Measurements from ENCODE around the gene NUP85.

Gene NUP85

GRCh38 chr17:75188614-75189013 lies 16.9 kb upstream of the NUP85 start:
- Histone ChIP-seq H3K36me3 (ENCODE audit: insufficient read depth, low read length) (no peaks in the 10 kb centered on the region), H3K9me3 (ENCODE audit: low read length) (no peaks in the 10 kb centered on the region), H3K4me3 (ENCODE audit: low read depth, low read length, poor library complexity, severe bottlenecking) (no peak overlapping the region), H3K4me2 (ENCODE audit: low read length) (no peak overlapping the region), H2AFZ (ENCODE audit: low read length) (no peak overlapping the region), H3K4me1 (ENCODE audit: insufficient read depth, low read length, severe bottlenecking) (peaks cover under 1% of the 10 kb centered on the region), H3F3A (ENCODE audit: insufficient read depth, low read length) (no peaks in the 10 kb centered on the region), H3K27me3 (ENCODE audit: insufficient read depth, low read length) (no peaks in the 10 kb centered on the region; the same call in 1 of the 2 replicates), H3K27ac (ENCODE audit: low read depth, low read length, poor library complexity, severe bottlenecking) (no peak overlapping the region), H4K20me1 (ENCODE audit: insufficient read depth, low read length) (no peaks in the 10 kb centered on the region), H3K79me2 (ENCODE audit: insufficient read depth, low read length) (no peaks in the 10 kb centered on the region), H3K9me2 (ENCODE audit: low read depth, low read length) (no peaks in the 10 kb centered on the region), H3K9ac (ENCODE audit: low read length) (no peak overlapping the region)
- no peak for TF ChIP-seq CTCF (IDR thresholded peaks at IDR 0.05; ENCODE audit: low read length)
- TF ChIP-seq EZH2 (IDR thresholded peaks at IDR 0.05; ENCODE audit: borderline replicate concordance, low read length) = no peak

GRCh38 chr17:75191584-75191983 lies 13.9 kb upstream of the NUP85 start:
- H3K9me2 ChIP-seq (ENCODE audit: low read depth, low read length) = no peaks in the 10 kb centered on the region
- no peaks in the 10 kb centered on the region for H3F3A ChIP-seq (ENCODE audit: insufficient read depth, low read length)
- H3K79me2 ChIP-seq (ENCODE audit: insufficient read depth, low read length) = no peaks in the 10 kb centered on the region
- no peaks in the 10 kb centered on the region for H3K4me1 ChIP-seq (ENCODE audit: insufficient read depth, low read length, severe bottlenecking)
- no peak overlapping the region for H3K27ac ChIP-seq (ENCODE audit: low read depth, low read length, poor library complexity, severe bottlenecking)
- no peak overlapping the region for H3K9ac ChIP-seq (ENCODE audit: low read length)
- no peak for TF ChIP-seq CTCF (IDR thresholded peaks at IDR 0.05; ENCODE audit: low read length)
- no peak for TF ChIP-seq EZH2 (IDR thresholded peaks at IDR 0.05; ENCODE audit: borderline replicate concordance, low read length)
- H3K36me3 ChIP-seq (ENCODE audit: insufficient read depth, low read length) = no peaks in the 10 kb centered on the region
- H3K4me2 ChIP-seq (ENCODE audit: low read length) = no peak overlapping the region
- H4K20me1 ChIP-seq (ENCODE audit: insufficient read depth, low read length) = no peaks in the 10 kb centered on the region
- no peaks in the 10 kb centered on the region for H3K9me3 ChIP-seq (ENCODE audit: low read length)
- no peaks in the 10 kb centered on the region; the same call in 1 of the 2 replicates for H3K27me3 ChIP-seq (ENCODE audit: insufficient read depth, low read length)
- H2AFZ ChIP-seq (ENCODE audit: low read length) = no peak overlapping the region
- H3K4me3 ChIP-seq (ENCODE audit: low read depth, low read length, poor library complexity, severe bottlenecking) = no peak overlapping the region

GRCh38 chr17:75194879-75195278 lies 10.6 kb upstream of the NUP85 start:
- no peaks in the 10 kb centered on the region for H3K36me3 ChIP-seq (ENCODE audit: insufficient read depth, low read length)
- H3K4me2 ChIP-seq (ENCODE audit: low read length) = no peak overlapping the region
- no peak overlapping the region for H2AFZ ChIP-seq (ENCODE audit: low read length)
- no peak overlapping the region for H3K4me3 ChIP-seq (ENCODE audit: low read depth, low read length, poor library complexity, severe bottlenecking)
- no peak overlapping the region for H3K9ac ChIP-seq (ENCODE audit: low read length)
- H3K27ac ChIP-seq (ENCODE audit: low read depth, low read length, poor library complexity, severe bottlenecking) = no peak overlapping the region
- H4K20me1 ChIP-seq (ENCODE audit: insufficient read depth, low read length) = no peaks in the 10 kb centered on the region
- H3K79me2 ChIP-seq (ENCODE audit: insufficient read depth, low read length) = no peaks in the 10 kb centered on the region
- H3F3A ChIP-seq (ENCODE audit: insufficient read depth, low read length) = no peaks in the 10 kb centered on the region
- no peaks in the 10 kb centered on the region for H3K4me1 ChIP-seq (ENCODE audit: insufficient read depth, low read length, severe bottlenecking)
- H3K27me3 ChIP-seq (ENCODE audit: insufficient read depth, low read length) = no peaks in the 10 kb centered on the region
- TF ChIP-seq CTCF (IDR thresholded peaks at IDR 0.05; ENCODE audit: low read length) = no peak
- no peak for TF ChIP-seq EZH2 (IDR thresholded peaks at IDR 0.05; ENCODE audit: borderline replicate concordance, low read length)
- H3K9me3 ChIP-seq (ENCODE audit: low read length) = no peaks in the 10 kb centered on the region
- no peaks in the 10 kb centered on the region for H3K9me2 ChIP-seq (ENCODE audit: low read depth, low read length)

All from OCI-LY1 (cell line).